C4-2B (cell line): Measurements from ENCODE around the gene NFATC3.
A peak's percentile ranks its signal among the peaks of the same experiment; 100 is the strongest.

ENCODE experiments used
- H3K27ac ChIP-seq: fragments of 450-650 bp; 2 replicates; pipeline ENCODE4 v1.5.1; 2017
- ZFX ChIP-seq: fragments of 450-650 bp; IDR thresholded peaks from 2 replicates; pipeline ENCODE4 v1.6.1; 2017
- TF ChIP-seq, protein P1 (sequence below): fragments of 450-650 bp; conservative IDR thresholded peaks from 2 replicates; pipeline ENCODE4 v1.5.1; 2017; ENCODE audit warnings: mild to moderate bottlenecking

NFATC3 gene

DNA sequence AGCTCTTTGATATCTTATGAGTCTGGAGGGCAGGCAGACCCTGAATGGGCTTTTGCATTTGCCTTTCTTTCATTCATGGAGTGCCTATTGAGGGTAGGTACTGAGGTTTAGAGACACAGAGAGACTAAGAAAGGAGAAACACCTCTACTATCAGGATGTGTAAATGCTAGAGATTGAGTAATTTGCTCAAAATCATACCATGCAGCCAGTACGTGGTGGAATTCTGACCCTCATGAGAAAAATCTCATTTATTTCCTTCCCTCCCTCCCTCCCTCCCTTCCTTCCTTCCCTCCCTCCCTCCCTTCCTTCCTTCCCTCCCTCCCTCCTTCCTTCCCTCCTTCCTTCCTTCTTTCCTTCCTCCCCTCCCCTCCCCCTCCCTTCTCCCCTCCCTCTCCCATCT lies 18.4 kb upstream of the NFATC3 start:
- no peak overlapping the region for H3K27ac ChIP-seq
- TF ChIP-seq ZFX, result no peak
- TF ChIP-seq, protein P1, sequence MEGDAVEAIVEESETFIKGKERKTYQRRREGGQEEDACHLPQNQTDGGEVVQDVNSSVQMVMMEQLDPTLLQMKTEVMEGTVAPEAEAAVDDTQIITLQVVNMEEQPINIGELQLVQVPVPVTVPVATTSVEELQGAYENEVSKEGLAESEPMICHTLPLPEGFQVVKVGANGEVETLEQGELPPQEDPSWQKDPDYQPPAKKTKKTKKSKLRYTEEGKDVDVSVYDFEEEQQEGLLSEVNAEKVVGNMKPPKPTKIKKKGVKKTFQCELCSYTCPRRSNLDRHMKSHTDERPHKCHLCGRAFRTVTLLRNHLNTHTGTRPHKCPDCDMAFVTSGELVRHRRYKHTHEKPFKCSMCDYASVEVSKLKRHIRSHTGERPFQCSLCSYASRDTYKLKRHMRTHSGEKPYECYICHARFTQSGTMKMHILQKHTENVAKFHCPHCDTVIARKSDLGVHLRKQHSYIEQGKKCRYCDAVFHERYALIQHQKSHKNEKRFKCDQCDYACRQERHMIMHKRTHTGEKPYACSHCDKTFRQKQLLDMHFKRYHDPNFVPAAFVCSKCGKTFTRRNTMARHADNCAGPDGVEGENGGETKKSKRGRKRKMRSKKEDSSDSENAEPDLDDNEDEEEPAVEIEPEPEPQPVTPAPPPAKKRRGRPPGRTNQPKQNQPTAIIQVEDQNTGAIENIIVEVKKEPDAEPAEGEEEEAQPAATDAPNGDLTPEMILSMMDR, result no peak

DNA sequence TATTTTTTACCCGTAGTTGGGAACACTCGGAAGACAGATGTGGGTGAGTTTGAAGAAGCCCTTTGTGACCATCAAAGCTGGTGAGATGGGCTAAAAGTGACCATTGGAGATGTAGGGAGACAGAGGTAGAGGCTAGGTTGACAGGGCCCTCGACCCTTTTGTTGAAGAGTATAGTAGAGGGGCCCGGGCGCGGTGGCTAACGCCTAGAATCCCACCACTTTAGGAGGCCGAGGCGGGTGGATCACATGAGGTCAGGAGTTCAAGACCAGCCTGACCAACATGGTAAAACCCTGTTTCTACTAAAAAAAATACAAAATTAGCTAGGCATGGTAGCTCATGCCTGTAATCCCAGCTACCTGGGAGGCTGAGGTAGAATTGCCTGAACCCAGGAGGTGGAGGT lies 16.2 kb upstream of the NFATC3 start:
- TF ChIP-seq, protein P1, result no peak
- no peak for TF ChIP-seq ZFX
- no peak overlapping the region for H3K27ac ChIP-seq

DNA sequence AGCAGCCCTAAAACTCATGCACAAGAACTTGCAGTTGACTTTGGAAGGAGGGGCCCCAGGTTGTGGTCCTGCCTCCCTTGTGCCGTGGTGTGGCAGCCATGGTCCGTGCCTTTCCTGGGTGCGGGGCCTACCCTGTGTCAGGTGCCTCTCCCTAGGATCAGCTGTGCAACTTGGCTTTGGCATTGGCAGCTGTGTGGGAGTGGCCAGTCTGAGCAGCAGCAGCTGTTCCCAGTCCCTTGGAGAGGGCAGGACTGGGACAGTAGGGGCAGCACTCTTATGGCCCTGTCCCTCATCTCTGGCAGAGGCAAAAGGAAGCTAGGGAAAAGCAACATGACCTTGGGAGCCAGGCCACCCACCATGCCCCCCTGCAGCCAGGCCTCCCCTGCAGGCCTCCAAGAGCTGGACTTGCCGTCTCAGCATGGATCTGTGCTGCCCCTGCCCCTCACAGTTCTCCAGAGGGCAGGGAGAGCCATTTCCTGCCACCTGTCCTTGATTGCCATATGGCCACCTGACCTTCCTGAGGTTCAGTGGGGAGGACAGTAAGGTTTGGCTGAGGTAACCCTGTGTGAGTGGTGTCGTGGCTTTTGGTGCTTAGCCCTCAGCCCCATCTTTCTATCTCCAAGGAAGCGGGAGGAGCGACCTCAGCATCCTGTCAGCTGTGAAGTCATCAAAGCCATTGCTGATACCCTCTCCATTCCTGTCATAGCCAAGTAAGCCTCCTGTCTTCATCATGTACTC lies 15.5 kb upstream of the NFATC3 start:
- TF ChIP-seq, protein P1, result no peak
- TF ChIP-seq ZFX, result no peak
- H3K27ac ChIP-seq, result no peak overlapping the region

DNA sequence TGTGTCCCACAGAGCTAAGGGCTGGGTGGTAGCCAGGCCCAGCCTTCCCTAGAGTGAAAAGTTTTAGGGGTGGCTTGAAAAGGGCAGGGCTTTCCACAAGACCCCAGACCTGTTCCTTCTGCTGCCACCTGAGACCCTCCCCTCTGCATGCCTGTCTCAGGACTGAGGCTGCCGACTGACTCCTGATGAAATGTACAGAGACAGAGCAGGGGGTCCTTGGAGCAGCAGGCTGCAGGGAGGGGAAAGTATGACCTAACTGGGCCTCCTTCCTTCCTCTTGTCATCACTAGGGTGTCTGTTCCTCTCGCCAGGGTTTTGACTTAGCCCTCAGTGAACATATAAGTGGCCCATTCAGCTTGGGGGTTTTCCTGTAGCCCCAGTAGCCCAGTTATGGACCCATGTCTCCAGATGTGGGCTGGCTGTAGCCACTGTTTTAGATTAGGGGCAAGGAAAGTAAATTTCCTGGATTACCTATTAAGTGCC lies 14.9 kb upstream of the NFATC3 start:
- no peak overlapping the region for H3K27ac ChIP-seq
- TF ChIP-seq, protein P1, result no peak
- TF ChIP-seq ZFX, result no peak

DNA sequence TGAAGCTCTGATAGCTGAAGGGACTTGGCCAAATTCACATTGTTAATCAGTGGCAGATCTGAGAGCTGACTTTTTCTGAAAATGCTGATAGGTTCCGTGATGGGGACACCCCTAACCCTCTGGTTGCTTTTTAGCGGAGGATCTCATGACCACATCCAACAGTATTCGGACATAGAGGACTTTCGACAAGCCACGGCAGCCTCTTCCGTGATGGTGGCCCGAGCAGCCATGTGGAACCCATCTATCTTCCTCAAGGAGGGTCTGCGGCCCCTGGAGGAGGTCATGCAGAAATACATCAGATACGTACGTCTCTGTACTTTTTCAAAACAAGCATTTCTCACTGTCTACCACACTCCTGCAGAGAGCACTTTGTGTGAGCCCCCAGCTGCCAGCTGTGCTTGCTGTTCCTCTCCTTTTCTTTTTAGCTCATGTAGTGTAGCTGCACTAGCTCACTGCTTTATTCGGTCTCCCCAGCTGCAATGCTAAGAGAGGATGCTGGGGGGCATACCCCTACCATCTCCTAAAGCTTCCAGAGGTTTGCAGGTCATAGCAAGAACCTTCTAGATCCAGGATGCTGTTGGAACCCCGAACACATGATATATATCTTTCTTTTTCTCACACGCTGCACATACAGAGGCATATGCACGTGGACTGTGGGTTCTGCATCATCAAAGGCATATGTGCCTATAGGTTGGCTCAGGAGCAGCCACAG lies 14.2 kb upstream of the NFATC3 start:
- TF ChIP-seq, protein P1, result no peak
- TF ChIP-seq ZFX, result no peak
- H3K27ac ChIP-seq, result no peak overlapping the region; the same call in 1 of the 2 replicates

DNA sequence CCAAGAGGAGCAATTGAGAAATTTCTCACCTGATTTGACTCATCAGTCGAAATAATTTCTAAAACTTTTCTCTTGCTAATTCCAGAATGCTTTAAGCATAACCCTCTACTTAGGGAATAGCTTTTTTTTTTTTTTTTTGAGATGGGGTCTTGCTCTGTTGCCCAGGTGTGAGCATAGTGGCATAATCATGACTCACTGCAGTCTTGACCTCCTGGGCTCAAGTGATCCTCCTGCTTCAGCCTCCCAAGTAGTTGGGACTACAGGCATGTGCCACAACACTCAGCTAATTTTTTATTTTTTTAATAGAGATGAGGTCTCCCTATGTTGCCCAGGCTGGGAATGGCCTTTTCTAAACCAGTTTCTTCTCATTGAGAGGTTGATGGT lies 13.7 kb upstream of the NFATC3 start:
- TF ChIP-seq ZFX, result no peak
- TF ChIP-seq, protein P1, result no peak
- H3K27ac ChIP-seq, result peak overlapping the region; percentile 58; the same call in 1 of the 2 replicates

DNA sequence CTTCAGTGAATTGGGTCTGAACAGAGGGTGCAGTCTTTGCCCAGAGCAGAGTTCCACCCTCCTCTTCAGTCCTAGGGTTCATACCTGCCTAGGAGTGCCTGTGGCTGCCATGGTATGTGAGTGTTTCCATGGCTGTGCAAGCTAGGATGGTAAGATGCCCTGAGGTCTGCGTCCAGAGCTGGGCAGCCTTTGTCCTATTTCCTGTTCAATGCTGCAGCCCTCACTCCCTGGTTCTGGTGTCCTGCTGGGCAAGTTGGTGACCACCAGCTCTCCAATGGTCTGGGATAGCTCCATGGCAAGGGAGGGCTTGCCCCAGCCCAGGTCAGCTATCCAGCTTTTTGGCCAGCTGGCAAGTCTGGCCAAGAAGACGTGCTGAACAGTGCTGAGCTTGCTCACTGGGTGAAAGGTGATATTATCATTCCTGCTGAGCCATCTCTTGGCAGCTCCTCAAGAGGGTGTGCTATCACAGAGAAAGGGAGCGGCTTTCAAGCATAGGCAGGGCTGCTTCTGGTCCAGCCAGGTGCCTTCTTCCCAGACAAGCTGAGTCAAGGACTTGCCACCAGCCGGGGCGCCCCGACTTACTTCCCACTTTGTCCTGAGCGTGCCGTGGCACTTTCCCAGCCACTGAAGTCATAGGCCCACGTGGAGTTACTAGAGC lies 13.0 kb upstream of the NFATC3 start:
- no peak for TF ChIP-seq ZFX
- TF ChIP-seq, protein P1, result no peak
- peak overlapping the region; percentile 58 for H3K27ac ChIP-seq
